Pancreas (tissue), 10 donors: ENCODE results near the gene INSYN2B. TPM values are rescaled to one million over a fixed set of nuclear protein-coding genes. Genes with fewer than 3 reads are reported as not detected.

Experiments
- ATAC-seq, 4 donors: fragments of 200-7000 bp; cut with Tn5 transposase; one replicate each; pipeline versions ENCODE4 v1.8.0 to v1.9.1; 2020; ENCODE audit warnings: mild to moderate bottlenecking in 4 of 4, moderate library complexity in 4 of 4
- DNase-seq, 6 donors: peaks; one replicate each; pipeline ENCODE4 v3.0.0-alpha.2; 2020
- FAIRE-seq: peaks from 2 replicates; lab custom pipeline; 2012; peaks lifted over from hg19 to GRCh38; lab: Jason Lieb, UNC
- H3K27ac ChIP-seq, 4 donors: fragments of 200-600 bp; sonication (generic); 1 replicate in 3 of 4; 2 replicates in 1 of 4; pipeline versions ENCODE4 v1.5.0 to v1.8.0; 2020
- H3K27me3 ChIP-seq, 4 donors: fragments of 200-600 bp; one replicate each; pipeline ENCODE4 v1.8.0; 2021
- H3K36me3 ChIP-seq, 3 donors: fragments of 200-600 bp; sonication (generic) in 1 of 3; one replicate each; pipeline versions ENCODE4 v1.5.0 to v1.8.0; 2020 to 2021
- H3K4me1 ChIP-seq, 3 donors: fragments of 200-600 bp; one replicate each; pipeline ENCODE4 v1.8.0; 2021
- H3K4me3 ChIP-seq, 4 donors: fragments of 200-600 bp; sonication (generic) in 2 of 4; one replicate each; pipeline versions ENCODE4 v1.5.0 to v1.8.0; 2020 to 2021
- H3K9me3 ChIP-seq, 4 donors: fragments of 200-600 bp; one replicate each; pipeline ENCODE4 v1.8.0; 2021
- CTCF ChIP-seq, 4 donors: fragments of 200-600 bp; sonication (generic) in 3 of 4; IDR thresholded peaks; one replicate each; pipeline versions ENCODE4 v1.5.0 to v1.8.0; 2021; ENCODE audit warnings: antibody characterized with exemption in 4 of 4
- WGBS, 2 donors: extraction: QIAGEN DNeasy Blood & Tissue Kit; methylation state at CpG; one replicate each; pipeline ENCODE4 v1.1.7; 2013; 5-methylcytosine and 5-hydroxymethylcytosine counted together
- intact Hi-C, 3 donors: fragments of 100-400 bp; cut with DNase I; formaldehyde crosslinking; loops; one replicate each; pipeline versions ENCODE4 v1.11.1 to v1.14.2; 2022
- polyA plus RNA-seq, 2 donors: library from polyadenylated mRNA; stranded (reverse); fragments of 200-250 nt; gene quantifications; one replicate each; pipeline ENCODE4 v1.2.3, GENCODE V29; 2013
- total RNA-seq, 6 donors: library from RNA; stranded (reverse); fragmentation: NEBNext Ultra II Directional in 4 of 6; extraction: Animal tissue kit (Norgen Biotek cat#: 25700) in 4 of 6; gene quantifications; one replicate each; pipeline versions ENCODE4 v1.2.1 to v1.2.4, GENCODE V29; 2021 to 2023
- donor health status: healthy with polysubstance abuse.
- donor health status: DM: no; HTN: no; CAD: no; lungs with moderate emphysema.
- donor health status: DM: no; HTN: no; CAD: no.
- donor health status: control.
- donor health status: control.
- donor health status: Bipolar disorder and iron deficiency.
- donor health status: DM: yes; HTN: yes; CAD: no.
- donor health status: DM: no; HTN: no; CAD: no.
- donor health status: DM: no; HTN: no; CAD: no.
- donor health status: DM: yes; HTN: yes; CAD: no.

Gene INSYN2B
- total and polyA plus RNA-seq, 8 donors: 0.02 TPM; not detected in 7

GRCh38 chr5:169991115-169991869 is 11.0 kb upstream of the INSYN2B start:
- FAIRE-seq: no peak
- DNase-seq: no peak
- intact Hi-C loops: no loop called here
- no peak for ATAC-seq
- Histone ChIP-seq H3K4me1 (no peaks in the 10 kb centered on the region), H3K27me3 (no peaks in the 10 kb centered on the region), H3K27ac (no peak overlapping the region), H3K9me3 (no peaks in the 10 kb centered on the region), H3K4me3 (no peak overlapping the region), H3K36me3 (no peaks in the 10 kb centered on the region)
- TF ChIP-seq CTCF (IDR thresholded peaks at IDR 0.05): no peak
- WGBS, 2 donors: 78 to 85% methylated on average over 8 of the region's 8 CpGs

- FAIRE-seq (no peak), DNase-seq (no peak), ATAC-seq (no peak)
- no peaks in the 10 kb centered on the region for H3K27me3 ChIP-seq
- TF ChIP-seq CTCF (IDR thresholded peaks at IDR 0.05): no peak
- no peaks in the 10 kb centered on the region for H3K36me3 ChIP-seq
- H3K4me1 ChIP-seq: no peaks in the 10 kb centered on the region
- H3K27ac ChIP-seq: no peak overlapping the region
- WGBS, 2 donors: 73 to 77% methylated on average over 1 of the region's 1 CpG
- H3K9me3 ChIP-seq: no peaks in the 10 kb centered on the region
- H3K4me3 ChIP-seq: no peak overlapping the region
- intact Hi-C loops: loop anchor here in 1 of 3 donors (10.0 kb wide), 1 partner anchor 295 kb away; no protein-coding TSS in a partner anchor
Measured at GRCh38 chr5:169989365-169989764, 9.1 kb upstream of the INSYN2B start.

GRCh38 chr5:169988947-169989346 is 8.7 kb upstream of the INSYN2B start:
- WGBS, 2 donors: 72 to 75% methylated on average over 1 of the region's 1 CpG
- Histone ChIP-seq H3K36me3 (no peaks in the 10 kb centered on the region), H3K9me3 (no peaks in the 10 kb centered on the region), H3K4me3 (no peak overlapping the region), H3K27ac (no peak overlapping the region), H3K27me3 (no peaks in the 10 kb centered on the region), H3K4me1 (no peaks in the 10 kb centered on the region)
- DNase-seq (no peak), FAIRE-seq (no peak), ATAC-seq (no peak)
- TF ChIP-seq CTCF (IDR thresholded peaks at IDR 0.05): no peak
- intact Hi-C loops: loop anchor here in 1 of 3 donors (10.0 kb wide), 1 partner anchor 294 kb away; no protein-coding TSS in a partner anchor

GRCh38 chr5:169988206-169988605 is 7.9 kb upstream of the INSYN2B start:
- peaks cover 0 to 3% (median 0%) of the 10 kb centered on the region in 4 donors for H3K27me3 ChIP-seq
- H3K9me3 ChIP-seq: no peaks in the 10 kb centered on the region
- H3K4me3 ChIP-seq: no peak overlapping the region
- no peak for TF ChIP-seq CTCF (IDR thresholded peaks at IDR 0.05)
- no peak for ATAC-seq
- FAIRE-seq: no peak
- intact Hi-C loops: loop anchor here in 1 of 3 donors (10.0 kb wide), 1 partner anchor 293 kb away; no protein-coding TSS in a partner anchor
- no peak overlapping the region for H3K27ac ChIP-seq
- no peaks in the 10 kb centered on the region for H3K4me1 ChIP-seq
- H3K36me3 ChIP-seq: no peaks in the 10 kb centered on the region
- no peak for DNase-seq
- WGBS, 2 donors: 80 to 85% methylated on average over 4 of the region's 4 CpGs

GRCh38 chr5:169979871-169980270 is 424 bp downstream of the INSYN2B start:
- intact Hi-C loops: loop anchor here in 1 of 3 donors (10.0 kb wide), 1 partner anchor 285 kb away; no protein-coding TSS in a partner anchor
- peaks cover 0 to 3% (median 0%) of the 10 kb centered on the region in 4 donors for H3K27me3 ChIP-seq
- H3K9me3 ChIP-seq: no peaks in the 10 kb centered on the region
- peak overlapping the region in 1 of 4 donors; percentile 25 for H3K4me3 ChIP-seq
- H3K4me1 ChIP-seq: no peaks in the 10 kb centered on the region
- DNase-seq: no peak
- no peaks in the 10 kb centered on the region for H3K36me3 ChIP-seq
- no peak for FAIRE-seq
- ATAC-seq: no peak
- no peak for TF ChIP-seq CTCF (IDR thresholded peaks at IDR 0.05)
- H3K27ac ChIP-seq: no peak overlapping the region
- WGBS, 2 donors: 5 to 13% methylated on average over 3 of the region's 3 CpGs
